OCI-LY7 (cell line): Measurements from ENCODE around the gene COLQ. TPM values are rescaled to one million over a fixed set of nuclear protein-coding genes. Genes with fewer than 3 reads are reported as not detected.

Experiments
- BruUV-seq: library from RNA; stranded (reverse); fragments of 400-500 nt; replicated peaks from 2 replicates; lab custom pipeline; 2021; lab: Mats Ljungman, UMichigan
- CTCF ChIA-PET: fragments of 300-600 bp; sonication (Branson Sonifier 250); formaldehyde crosslinking; loops from one replicate; lab custom pipeline; 2022; ENCODE audit warnings: antibody characterized with exemption; ENCODE audit not compliant: unreplicated experiment; lab: Charles Lee
- POLR2A ChIA-PET: fragments of 300-600 bp; sonication (Branson Sonifier 250); formaldehyde crosslinking; loops from one replicate; lab custom pipeline; 2022; ENCODE audit warnings: antibody characterized with exemption; lab: Charles Lee
- DNase-seq: peaks from one replicate; pipeline ENCODE4 v3.0.0-alpha.2; 2015; ENCODE audit warnings: low spot score
- H2AFZ ChIP-seq: fragments of 200-600 bp; sonication (generic), shearing (Covaris generic); 2 replicates; pipeline ENCODE4 v1.6.1; 2014; ENCODE audit warnings: mild to moderate bottlenecking, antibody characterized with exemption, low read length, moderate library complexity
- H3K27ac ChIP-seq: fragments of 200-600 bp; sonication (generic); 2 replicates; pipeline ENCODE4 v1.5.1; 2014; ENCODE audit warnings: mixed run types, low read depth, mild to moderate bottlenecking, moderate library complexity, low read length, inconsistent platforms; ENCODE audit not compliant: poor library complexity, severe bottlenecking
- H3K36me3 ChIP-seq: fragments of 200-600 bp; sonication (generic); 2 replicates; pipeline ENCODE4 v1.6.1; 2014; ENCODE audit warnings: mild to moderate bottlenecking, antibody characterized with exemption, low read length, moderate library complexity, mixed read lengths; ENCODE audit not compliant: insufficient read depth
- H3K4me1 ChIP-seq: fragments of 200-600 bp; sonication (generic); 2 replicates; pipeline ENCODE4 v1.5.1; 2014; ENCODE audit warnings: mild to moderate bottlenecking, low read length; ENCODE audit not compliant: insufficient read depth, poor library complexity, severe bottlenecking
- H3K4me2 ChIP-seq: fragments of 200-600 bp; sonication (generic); 2 replicates; pipeline ENCODE4 v1.6.1; 2014; ENCODE audit warnings: mild to moderate bottlenecking, low read length
- H3K4me3 ChIP-seq: fragments of 200-600 bp; sonication (generic); 2 replicates; pipeline ENCODE4 v1.5.1; 2014; ENCODE audit warnings: mild to moderate bottlenecking, low read depth, low read length; ENCODE audit not compliant: poor library complexity, severe bottlenecking
- H3K79me2 ChIP-seq: fragments of 200-600 bp; sonication (generic); 2 replicates; pipeline ENCODE4 v1.6.1; 2016; ENCODE audit warnings: low read depth, mild to moderate bottlenecking, low read length, moderate library complexity, mixed read lengths; ENCODE audit not compliant: insufficient read depth
- H3K9me2 ChIP-seq: fragments of 200-600 bp; sonication (generic); 2 replicates; pipeline ENCODE4 v1.6.1; 2016; ENCODE audit warnings: mild to moderate bottlenecking, low read length, mixed read lengths; ENCODE audit not compliant: insufficient read depth
- H3K9me3 ChIP-seq: fragments of 200-600 bp; sonication (generic); 2 replicates; pipeline ENCODE4 v1.6.1; 2014; ENCODE audit warnings: mild to moderate bottlenecking, mixed run types, low read length, mixed read lengths
- H4K20me1 ChIP-seq: fragments of 200-600 bp; sonication (generic); 2 replicates; pipeline ENCODE4 v1.6.1; 2014; ENCODE audit warnings: mild to moderate bottlenecking, antibody characterized with exemption, low read length, moderate library complexity, mixed read lengths; ENCODE audit not compliant: insufficient read depth
- CTCF ChIP-seq: fragments of 200-600 bp; sonication (generic); conservative IDR thresholded peaks from 2 replicates; pipeline ENCODE4 v1.5.1; 2014; ENCODE audit warnings: mild to moderate bottlenecking, antibody characterized with exemption, low read length, moderate library complexity, mixed read lengths
- EZH2phosphoT487 ChIP-seq: fragments of 200-600 bp; sonication (generic); IDR thresholded peaks from 2 replicates; pipeline ENCODE4 v1.6.1; 2018; ENCODE audit warnings: low read depth, borderline replicate concordance, mild to moderate bottlenecking, mixed run types, antibody characterized with exemption, low read length, moderate library complexity, mixed read lengths
- intact Hi-C: fragments of 100-400 bp; cut with micrococcal nuclease; formaldehyde crosslinking; loops from one replicate; pipeline ENCODE4 v1.10.0; 2022; ENCODE audit not compliant: unreplicated experiment
- total RNA-seq, 2 experiments: library from RNA; depleted of rRNA in 1 of 2; stranded (reverse); fragments of >200 nt in 1 of 2; shearing (Covaris generic) in 1 of 2; gene quantifications; 2 replicates each; pipeline ENCODE4 v1.2.3, GENCODE V29; 2014 to 2022

The COLQ gene
- total RNA-seq, 2 experiments from 2014 or later: 0.42 to 1.4 TPM

DNA sequence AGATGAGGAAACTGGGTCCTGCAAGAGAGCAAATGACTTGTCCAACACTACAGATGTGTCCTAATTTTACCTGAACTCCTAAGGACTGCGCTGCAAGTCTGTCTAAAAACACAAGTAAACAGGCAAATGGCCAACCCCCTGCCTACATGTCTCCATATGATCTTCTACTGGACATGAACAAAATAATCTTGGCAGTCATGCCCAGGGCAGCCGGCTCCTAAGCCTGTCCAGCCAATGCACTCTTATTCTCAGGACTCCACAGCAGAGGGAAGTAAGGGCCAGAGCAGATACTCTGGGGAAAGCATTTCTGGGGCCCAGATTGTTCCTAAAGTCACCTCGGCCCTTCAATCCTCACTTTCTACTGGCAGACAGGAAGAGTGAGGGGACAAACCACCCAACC lies 10.3 kb downstream of the COLQ start:
- BruUV-seq: no TSS peak
- intact Hi-C loops: no loop called here
- H3K9me2 ChIP-seq: no peaks in the 10 kb centered on the region
- H3K4me2 ChIP-seq: no peak overlapping the region
- no peak overlapping the region for H3K27ac ChIP-seq
- no peaks in the 10 kb centered on the region for H3K79me2 ChIP-seq
- no peaks in the 10 kb centered on the region for H3K4me1 ChIP-seq
- no peaks in the 10 kb centered on the region for H4K20me1 ChIP-seq
- CTCF ChIA-PET: no interaction called here
- H3K36me3 ChIP-seq: no peaks in the 10 kb centered on the region
- POLR2A ChIA-PET: no interaction called here
- H2AFZ ChIP-seq: no peak overlapping the region
- no peak overlapping the region for H3K4me3 ChIP-seq
- TF ChIP-seq CTCF (no peak), EZH2phosphoT487 (no peak)
- DNase-seq: no peak
- H3K9me3 ChIP-seq: no peaks in the 10 kb centered on the region

GRCh38 chr3:15510493-15510892 lies 11.0 kb downstream of the COLQ start:
- ChIA-PET POLR2A (interaction anchor here (0.7 to 1.0 kb wide), 2 partner anchors 13 to 464 kb away, joined by 3 read pairs; no protein-coding TSS in a partner anchor), CTCF (no interaction called here)
- Histone ChIP-seq H3K79me2 (no peaks in the 10 kb centered on the region), H2AFZ (no peak overlapping the region), H4K20me1 (no peaks in the 10 kb centered on the region), H3K4me3 (no peak overlapping the region), H3K27ac (no peak overlapping the region), H3K4me2 (no peak overlapping the region), H3K9me2 (no peaks in the 10 kb centered on the region), H3K9me3 (no peaks in the 10 kb centered on the region), H3K36me3 (no peaks in the 10 kb centered on the region), H3K4me1 (no peaks in the 10 kb centered on the region)
- intact Hi-C loops: no loop called here
- TF ChIP-seq CTCF: no peak
- TF ChIP-seq EZH2phosphoT487: no peak
- no peak for DNase-seq
- no TSS peak for BruUV-seq

DNA sequence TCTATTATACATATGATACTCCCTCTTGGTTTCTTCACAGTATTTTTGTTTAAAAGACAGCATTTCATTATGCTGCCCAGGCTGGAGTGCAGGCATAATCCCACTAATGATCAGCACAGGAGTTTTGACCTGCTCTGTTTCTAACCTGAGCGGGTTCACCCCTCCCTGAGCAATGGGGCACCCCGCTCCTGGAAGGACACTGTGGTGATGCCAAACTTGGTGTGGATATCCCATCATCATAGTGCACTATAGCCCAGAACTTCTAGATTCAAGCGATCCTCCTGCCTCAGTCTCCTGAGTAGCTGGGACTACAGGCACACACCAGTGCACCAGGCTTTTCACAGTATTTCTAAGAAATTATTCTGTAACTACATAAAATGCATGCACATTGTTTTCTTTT lies 14.9 kb downstream of the COLQ start:
- no peak overlapping the region for H3K4me2 ChIP-seq
- DNase-seq: no peak
- H3K79me2 ChIP-seq: no peaks in the 10 kb centered on the region
- intact Hi-C loops: no loop called here
- ChIA-PET POLR2A (no interaction called here), CTCF (no interaction called here)
- H3K27ac ChIP-seq: no peak overlapping the region
- H3K9me2 ChIP-seq: no peaks in the 10 kb centered on the region
- TF ChIP-seq EZH2phosphoT487 (no peak), CTCF (no peak)
- H4K20me1 ChIP-seq: no peaks in the 10 kb centered on the region
- H3K4me1 ChIP-seq: no peaks in the 10 kb centered on the region
- no peaks in the 10 kb centered on the region for H3K36me3 ChIP-seq
- H2AFZ ChIP-seq: no peak overlapping the region
- no peak overlapping the region for H3K4me3 ChIP-seq
- no peaks in the 10 kb centered on the region for H3K9me3 ChIP-seq
- BruUV-seq: no TSS peak
